SKM-1 treated with dmso at 0.1 percent for 144 hours (cell line): ENCODE results near the gene LIMS2.
A peak's percentile ranks its signal among the peaks of the same experiment; 100 is the strongest.

Experiments
- DNase-seq: peaks from one replicate; lab custom pipeline; 2025; ENCODE audit not compliant: unreplicated experiment; lab: John Stamatoyannopoulos, UW

LIMS2 gene

DNA sequence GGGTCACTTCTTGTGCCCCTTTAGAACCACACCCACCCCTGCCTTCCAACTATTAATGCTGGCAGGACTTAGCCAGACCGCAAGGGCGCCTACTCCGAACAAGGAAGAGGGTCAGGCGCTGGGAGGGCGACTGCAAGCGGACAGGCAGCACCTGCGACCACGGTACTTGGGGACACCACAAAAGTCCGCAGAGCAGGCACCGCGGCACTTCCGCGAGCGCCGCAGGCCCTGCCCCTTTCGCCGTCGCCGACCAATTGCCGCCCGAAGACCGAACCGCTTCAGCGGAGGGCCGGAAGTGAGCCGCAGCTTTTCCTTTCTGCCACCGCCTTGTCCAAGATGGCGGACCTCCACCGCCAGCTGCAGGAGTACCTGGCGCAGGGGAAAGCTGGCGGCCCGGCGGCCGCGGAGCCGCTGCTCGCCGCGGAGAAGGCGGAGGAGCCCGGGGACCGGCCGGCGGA, 25.9 kb upstream of the LIMS2 start, which contains the start of gene SFT2D3:
SFT2D3 (plus strand) TSS at position 305 of the 458 bp plus-strand sequence; CDS start at position 337, 32 bp downstream.
- DNase-seq: peak; percentile 91

DNA sequence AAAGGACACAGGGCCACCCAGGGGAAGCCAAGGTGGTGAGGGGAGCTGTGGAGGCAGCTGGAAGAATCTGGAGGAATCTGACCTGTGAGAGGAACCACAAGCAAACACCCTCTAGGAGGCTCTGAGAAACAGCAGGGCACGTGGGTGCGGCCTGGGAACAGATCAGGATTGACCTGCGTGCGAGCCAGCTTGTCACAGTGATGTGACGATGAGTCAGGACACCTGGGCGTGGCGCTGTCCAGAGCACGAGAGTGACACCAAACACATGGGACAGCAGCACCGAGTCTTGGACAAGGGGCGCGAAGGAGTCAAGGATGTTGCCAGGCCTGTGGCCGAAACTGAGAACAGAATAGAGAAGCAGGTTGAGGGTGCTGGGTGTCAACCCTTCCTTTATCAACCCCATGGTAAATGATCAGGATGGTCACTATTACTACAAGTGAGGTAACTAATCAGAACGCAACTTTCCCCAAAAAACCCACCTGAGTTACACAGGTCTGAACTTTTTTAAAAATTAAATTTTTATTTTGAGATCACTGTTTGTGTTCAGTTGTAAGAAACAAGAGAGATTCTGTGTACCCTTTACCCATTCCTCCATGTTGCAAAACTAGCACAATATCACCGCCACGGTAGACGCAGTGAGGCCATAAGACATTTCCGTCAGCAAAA, 25.3 kb upstream of the LIMS2 start:
- DNase-seq: peak; percentile 4

DNA sequence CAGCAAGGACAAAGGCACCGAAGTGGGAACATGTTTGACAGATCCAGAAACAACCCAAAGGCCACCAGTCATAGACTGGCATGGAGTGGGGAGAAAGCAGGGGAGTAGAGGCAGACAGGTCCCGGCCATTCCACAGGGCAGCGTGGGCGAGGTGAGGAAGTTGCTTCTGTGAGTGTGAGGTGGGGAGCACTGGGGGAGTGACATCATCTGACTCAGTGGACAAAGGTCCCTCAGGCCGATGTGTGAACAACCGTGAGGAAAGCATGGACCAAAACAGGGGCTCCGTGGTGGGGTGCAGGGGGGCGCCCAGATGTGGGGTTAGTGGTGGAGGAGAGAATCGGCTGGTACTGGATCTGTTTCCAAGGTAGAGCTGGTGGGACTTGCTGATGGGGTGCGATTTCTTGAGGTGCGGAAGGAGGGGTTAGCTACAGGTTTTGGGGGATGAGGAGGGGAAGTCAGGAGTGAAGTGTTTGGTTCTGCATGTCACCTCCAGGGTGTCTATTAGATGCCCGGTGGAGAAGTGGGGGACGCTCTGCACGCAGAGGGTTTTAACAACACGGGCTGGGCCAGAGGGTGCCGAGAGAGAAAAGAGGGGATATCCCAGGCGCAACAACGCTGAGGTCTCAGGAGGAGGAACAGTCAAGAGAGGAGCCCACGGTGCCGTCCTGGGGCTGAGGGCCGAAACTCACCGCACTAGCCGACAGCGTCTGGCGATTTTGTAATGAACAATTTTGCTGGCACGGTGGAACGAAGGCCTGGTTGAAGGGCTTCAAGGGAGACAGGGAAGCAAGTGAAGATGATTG, 23.4 kb upstream of the LIMS2 start:
- DNase-seq: no peak

DNA sequence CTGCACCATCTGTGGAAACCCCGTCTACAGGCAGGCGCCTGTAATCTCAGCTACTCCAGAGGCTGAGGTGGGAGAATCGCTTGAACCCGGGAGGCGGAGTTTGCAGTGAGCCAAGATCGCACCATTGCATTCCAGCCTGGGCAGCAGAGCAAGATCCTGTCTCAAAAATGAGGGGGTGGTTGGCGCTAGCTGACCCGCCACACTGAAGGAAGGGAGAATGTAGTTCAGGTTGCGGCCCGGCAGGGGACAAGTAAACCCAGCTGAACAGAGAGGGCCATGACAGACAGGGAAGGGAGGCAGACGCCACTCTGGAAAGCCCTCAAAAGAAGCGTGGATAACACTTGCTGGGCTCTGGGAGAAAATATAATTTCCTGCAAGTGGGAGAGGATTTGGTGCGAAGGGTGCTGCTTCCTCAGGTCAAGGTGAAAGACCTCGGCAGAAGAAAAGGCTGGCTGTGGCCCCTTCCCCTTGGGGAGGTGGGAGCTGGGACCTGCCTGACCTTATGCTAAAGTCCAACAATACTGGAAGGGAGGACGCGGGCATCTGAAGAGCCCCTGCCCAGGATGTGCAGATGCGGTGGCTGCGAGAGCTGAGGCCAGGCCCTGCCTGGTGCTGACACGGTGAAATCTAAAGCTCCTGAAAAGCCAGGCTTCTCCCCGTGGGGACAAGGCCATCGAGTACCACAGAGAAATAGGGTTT, 22.3 kb upstream of the LIMS2 start:
- DNase-seq: no peak

DNA sequence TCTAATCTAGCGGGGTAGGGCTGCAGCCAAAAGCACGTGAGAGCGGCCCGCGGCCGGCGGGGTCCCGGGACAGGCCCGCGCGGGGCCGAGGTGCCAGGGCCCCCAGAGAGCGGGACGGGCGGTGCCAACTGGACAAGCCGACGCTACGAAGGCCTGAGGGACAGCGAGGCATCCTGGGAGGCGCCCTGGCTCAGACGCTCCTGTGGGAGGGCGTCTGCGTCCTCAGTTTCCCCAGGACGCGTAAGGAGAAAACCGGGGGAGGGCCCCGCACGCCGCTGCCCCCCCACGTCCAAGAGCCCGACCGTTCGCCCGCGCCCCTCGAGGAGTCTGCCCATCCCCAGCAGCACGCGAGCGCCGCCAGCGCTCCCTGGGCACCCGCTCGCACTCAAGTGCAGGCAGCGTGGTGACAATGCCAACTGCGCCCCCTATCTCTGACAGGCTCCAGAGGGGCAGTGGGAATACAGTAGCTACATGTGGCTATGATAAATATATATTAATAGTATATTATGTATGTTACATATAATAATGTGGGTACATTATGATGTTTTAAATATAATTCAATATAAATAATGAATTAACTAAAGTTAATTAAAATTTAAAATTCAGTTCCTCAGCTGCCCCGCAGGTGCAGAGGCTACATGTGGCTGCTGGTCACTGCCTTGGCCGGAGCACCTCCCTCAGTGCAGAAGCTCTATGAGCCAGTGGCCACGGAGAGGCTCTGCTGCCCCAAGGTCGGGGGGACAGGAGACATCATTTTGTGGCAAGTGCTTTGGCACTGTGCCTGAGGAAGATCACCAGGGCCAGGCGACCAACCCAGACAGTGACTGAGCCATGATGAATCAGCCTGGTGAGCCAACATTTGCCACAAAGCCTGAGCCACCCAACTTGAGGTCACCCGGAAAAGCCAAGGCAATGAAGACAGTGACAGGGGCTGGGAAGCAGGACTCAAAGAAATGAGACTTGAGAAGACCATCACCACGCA, 20.5 kb upstream of the LIMS2 start:
- no peak for DNase-seq

DNA sequence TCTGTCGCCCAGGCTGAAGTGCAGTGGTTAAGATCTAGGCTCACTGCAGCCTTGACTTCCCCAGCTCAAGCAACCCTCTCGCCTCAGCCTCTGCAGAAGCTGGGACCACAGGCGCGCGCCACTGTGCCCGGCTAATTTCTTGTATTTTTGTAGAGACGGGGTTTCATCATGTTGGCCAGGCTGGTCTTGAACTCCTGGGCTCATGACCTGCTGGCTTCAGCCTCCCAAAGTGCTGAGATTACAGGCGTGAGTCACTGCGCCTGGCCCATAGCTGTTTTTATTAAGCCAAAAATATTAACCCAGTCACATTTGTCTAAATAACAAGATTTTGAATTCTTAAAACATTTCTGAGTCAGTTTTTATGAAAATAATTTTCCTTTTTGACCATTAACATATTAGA, 19.7 kb upstream of the LIMS2 start:
- DNase-seq: no peak

DNA sequence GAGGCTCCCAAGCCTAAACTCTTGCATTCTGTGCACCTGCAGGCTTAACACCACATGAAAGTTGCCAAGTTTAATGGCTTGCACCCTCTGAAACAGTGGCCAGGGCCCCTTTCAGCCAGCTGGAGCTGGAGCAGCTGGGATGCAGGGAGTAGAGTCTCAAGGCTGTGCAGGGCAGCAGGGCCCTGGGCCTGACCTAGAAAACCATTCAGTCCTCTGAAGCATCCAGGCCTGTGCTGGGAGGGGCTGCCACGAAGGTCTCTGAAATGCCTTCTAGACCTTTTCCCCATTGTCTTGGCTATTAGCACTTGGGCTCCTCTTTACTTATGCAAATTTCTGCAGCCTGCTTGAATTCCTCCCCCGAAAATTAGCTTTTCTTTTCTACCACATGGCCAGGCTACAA, 15.4 kb upstream of the LIMS2 start:
- no peak for DNase-seq

DNA sequence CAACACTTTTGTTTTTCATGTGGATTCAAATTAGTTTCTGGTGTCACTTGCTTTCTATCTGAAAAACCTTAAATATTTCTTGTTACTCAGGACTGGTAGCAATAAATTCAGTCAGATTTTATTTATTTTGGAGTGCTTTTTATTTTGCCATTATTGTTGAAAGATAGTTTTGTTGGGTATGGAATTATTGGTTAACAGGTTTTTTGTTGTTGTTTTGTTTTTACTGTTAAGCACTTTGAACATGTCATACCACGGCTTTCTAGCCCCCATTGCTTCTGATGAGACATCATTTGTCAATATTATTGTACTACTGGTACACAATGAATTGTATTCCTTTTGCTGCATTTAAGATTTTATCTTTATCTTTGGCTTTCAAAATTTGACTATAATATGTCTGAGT, 13.1 kb upstream of the LIMS2 start:
- no peak for DNase-seq

DNA sequence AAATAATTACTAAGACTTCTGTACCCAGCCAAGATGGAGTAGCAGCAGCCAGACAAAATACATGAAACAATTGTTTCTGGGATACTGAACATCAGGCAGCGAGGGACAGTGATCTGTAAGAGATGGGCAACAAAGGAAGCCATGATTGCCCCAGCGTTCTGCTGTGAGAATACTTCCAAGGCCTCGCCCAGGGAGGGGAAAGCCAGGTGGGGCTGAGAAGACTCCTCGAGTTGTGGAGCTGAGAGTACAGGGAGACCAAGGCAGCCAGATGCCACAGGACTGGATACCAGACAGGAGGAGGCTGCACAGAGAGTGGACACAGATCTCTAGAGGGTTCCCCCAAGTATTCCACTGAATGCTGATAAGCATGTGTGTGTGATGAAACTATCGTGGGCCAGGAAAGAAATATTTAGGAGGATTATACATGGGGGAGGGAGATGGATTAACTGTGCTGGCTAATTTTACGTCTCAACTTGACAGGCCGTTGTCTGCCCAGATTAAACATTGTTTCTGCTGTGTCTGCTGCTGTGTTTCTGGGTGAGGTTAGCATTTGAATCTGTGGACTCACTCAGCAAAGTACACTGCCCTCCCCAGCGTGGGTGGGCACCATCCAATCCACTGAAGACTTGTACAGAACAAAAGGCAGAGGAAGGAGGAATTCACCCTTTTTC, 10.2 kb upstream of the LIMS2 start:
- DNase-seq: no peak

DNA sequence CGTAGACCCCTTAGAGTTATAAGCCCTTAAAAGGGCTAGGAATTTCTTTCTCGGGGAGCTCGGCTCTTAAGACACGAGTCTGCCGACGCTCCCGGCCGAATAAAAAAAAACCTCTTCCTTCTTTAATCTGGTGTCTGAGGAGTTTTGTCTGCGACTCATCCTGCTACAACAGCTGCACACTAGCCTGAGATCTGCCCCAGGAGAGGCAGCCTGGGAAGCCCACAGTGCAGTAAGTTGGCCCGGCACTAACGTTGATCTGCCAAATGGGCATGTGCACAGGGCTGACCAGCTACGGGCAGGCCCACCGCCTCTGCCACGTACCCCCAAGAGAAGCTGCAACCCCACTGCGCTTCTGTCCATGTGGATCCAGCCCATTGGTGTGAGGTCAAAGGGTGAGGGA, 8.4 kb upstream of the LIMS2 start:
- no peak for DNase-seq

DNA sequence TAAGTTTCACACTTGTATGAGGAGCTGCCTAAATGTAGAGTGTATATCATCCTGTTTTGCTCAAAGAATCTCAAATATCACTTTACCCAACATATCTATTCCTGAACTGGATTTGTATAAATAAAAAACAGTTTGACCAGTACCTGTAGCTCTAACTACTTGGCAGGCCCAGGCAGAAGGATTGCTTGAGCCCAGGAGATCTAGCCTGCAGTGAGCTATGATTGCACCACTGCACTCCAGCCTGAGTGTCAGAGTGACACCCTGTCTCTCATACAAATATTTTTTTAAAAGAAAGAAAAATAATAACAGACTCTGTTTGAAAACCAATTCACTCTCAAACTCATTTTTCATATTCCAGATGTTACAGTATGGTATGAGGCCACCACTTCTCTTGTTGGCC, 7.7 kb upstream of the LIMS2 start:
- DNase-seq: no peak

DNA sequence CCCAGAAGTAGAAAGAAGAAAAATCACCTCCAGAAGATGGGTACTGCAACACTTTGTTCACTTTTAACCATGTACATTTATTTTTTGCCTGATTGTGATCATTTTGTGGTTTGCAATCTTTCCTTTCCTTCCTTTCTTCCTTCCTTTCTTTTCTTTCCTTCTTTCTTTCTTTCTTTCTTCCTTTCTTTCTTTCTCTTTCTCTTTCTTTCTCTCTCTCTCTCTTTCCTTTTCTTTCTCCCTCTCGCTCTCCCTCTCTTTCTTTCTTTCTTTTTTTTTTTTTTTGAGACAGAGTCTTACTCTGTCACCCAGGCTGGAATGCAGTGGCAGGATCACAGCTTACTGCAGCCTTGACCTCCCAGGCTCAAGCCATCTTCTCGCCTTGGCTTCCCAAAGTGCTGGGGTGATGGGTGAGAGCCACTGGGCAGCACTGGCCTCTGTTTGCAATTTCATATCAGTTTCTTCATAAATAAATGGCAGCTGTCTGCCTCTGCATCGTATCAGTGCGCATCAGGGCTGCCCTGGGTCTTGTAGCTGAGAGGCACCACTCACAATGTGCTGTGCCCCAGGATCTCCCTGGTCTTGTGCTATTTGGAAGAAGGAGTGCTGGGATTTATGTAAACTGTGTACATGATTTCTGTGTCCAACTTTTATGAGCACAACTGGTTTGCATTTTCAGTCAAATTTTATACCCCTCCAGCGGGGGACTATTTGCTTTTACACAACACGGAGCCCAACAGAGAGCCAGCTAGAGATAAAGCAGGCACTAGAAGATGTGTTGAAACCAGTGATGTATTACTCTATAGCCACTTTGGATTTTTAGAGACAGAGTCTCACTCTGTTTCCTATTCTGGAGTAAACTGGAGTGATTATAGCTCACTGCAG, 6.9 kb upstream of the LIMS2 start:
- DNase-seq: no peak

DNA sequence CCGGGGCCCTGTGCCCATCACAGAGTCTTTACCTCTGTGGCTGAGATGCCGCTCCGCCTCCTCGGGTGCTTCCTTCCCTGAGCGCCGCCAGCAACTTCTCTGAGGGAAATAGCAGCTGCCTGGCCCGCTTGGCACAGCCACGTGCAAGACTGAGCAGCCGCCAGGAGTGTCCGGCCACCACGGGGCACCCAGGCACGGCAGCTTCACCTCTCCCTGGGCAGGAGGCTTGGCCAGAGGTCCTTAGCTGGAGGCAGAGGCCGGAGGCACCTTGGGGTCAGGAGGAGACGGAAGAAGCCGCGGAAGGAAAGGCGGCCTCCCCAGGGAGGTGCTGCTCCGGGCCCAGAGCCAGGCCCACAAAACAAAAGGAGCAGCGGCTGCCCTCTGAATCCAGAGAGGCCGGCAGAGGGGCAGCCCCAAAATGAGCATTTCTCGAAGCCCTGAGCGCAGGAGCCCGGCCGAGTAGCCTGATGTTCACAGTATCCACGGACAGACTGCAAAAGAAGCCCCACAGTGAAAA, 6.0 kb upstream of the LIMS2 start:
- DNase-seq: no peak

DNA sequence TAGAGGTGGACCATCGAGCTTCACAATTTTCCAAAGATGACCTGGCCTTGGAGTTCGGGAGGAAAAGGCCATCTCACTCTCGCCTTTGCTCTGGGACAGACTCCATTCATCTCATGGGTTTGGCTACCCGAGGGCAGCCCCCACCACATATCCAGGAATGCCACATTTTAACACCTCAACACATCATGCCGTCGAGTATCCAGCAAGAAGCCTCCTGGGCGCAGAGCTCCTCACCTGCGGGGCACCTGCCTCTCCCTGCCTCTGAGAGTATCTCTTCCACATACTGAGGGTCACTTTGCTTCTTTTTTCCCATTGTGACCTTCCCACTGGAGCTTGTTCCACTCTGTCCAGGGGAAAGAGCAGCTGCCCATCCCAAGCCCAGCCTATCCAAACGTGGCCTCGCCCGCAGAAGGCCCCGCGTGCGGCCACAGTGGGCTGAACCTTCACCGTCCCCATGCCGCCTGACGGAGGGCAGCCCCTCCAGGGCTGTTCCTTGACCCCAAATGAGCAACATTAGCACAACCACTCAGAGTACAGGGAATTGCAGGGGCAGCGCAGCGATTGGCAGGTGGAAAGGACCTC, 5.5 kb upstream of the LIMS2 start:
- DNase-seq: no peak

DNA sequence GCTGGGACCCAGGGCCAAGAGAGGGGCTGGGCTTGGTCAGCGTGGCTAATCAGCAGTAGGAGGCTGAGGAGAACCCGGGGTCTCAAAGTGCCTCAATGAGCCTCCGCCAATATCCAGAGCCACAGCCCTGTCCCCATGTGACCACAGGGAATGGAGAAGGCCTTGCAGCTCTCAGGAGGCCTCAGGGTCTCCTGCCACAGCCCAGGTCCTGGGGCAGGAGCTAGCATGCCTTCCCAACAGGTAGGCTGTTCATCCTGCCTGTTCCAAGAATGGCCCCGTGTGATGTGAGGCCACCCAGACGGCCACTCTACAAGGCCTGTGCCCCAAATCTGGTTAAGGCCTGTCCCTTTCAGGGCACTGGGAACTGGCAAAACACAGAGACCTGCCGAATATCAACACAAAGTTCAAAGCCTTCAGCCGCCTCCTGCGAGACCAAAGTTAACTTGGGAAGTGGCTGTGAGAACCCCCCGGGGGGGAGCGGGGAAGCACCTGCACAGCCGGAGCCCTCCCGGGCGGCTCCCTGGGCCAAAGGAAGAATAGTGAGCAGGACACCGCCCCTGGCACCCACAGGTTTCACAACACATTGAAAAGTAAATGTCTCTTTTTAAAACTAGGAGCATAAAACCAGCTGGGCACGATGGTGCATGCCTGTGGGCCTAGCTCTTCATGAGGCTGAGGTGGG, 4.5 kb upstream of the LIMS2 start:
- no peak for DNase-seq

DNA sequence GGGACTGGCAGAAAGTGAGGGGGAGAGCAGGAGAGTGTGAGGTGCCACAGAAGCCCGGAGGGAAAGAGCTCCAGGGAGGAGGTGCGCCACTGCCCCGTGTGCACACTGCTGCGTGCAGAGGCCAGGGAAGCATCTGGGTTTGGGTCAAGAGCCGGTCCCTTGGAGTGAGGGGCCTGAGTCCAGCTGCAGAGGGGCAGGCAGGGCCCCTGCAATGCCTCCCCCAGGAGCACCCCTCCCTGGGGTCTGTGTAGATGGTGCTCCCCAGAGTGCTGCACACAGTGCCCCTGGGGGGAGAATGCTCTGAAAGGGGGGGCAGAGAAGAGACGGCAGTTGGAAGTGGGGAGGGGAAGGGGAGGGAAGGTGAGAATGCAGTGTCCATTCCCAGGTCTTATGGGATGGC, 3.7 kb upstream of the LIMS2 start:
- no peak for DNase-seq

DNA sequence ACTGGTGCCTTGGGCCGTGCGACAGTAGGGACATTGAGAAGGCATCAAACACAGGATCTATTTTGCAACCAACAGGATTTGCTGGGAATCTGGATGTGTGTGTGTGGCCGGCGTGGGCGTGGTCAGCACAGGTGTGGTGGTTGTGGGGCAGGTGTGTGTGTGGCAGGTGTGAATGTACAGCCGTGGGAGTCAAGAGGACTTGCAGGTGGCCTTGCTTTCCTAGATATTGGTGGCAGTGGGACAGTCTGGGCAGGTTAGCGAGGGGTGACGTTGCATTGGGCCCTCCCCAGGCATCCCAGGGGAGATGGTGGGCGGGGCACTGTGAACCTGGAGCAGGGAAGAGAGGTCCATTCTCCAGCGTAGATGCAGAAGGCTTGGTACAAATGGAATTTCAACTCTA, 3.2 kb upstream of the LIMS2 start:
- DNase-seq: no peak

DNA sequence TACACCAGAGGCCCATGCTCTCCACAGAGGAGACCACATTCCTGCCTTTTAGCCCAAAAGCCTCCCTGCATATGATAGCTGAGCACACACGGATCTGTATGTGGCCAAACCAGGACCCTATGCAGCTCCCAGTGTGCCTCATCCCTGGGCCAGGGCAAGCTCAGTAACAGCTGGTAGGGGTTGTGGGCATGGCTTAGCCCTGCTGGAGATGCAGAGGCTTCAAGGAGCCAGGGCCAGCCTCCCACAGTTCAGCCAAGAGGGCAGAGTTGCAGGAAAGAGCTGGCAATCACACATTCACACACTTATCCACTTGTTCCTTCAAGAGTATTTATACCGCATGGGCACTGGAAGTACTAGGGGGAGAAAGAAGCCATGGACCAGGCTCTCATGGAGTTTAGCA, 1.6 kb upstream of the LIMS2 start:
- DNase-seq: no peak
